HCEC 1CT (cell line): ENCODE measurements around the gene DCDC2C.

Source experiments
- DNase-seq: peaks from one replicate; pipeline ENCODE4 v3.0.0-alpha.2; 2017

Gene DCDC2C

GRCh38 chr2:3712831-3713503 lies 9.6 kb downstream of the DCDC2C start:
- DNase-seq: no peak

DNA sequence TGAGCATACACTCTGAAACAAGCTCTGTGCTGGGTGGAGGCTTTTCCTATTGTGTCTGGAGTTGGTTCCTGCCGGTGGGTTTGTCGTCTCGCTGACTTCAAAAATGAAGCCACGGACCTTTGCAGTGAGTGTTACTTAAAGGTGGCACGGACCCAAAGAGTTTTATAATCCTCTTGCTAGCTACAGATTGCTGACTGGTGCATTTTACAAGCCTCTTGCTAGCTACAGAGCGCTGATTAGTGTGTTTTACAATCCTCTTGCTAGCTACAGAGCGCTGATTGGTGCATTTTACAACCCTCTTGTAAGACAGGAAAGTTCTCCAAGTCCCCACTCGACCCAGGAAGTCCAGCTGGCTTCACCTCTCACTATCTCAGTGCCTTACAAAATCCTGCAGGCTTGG lies 15.3 kb downstream of the DCDC2C start:
- DNase-seq: no peak

- DNase-seq: no peak
Observed at GRCh38 chr2:3725002-3725401, 21.6 kb downstream of the DCDC2C start.

GRCh38 chr2:3725458-3726250 lies 22.3 kb downstream of the DCDC2C start:
- no peak for DNase-seq

GRCh38 chr2:3726511-3726910 lies 23.1 kb downstream of the DCDC2C start:
- DNase-seq: no peak

GRCh38 chr2:3727397-3728045 lies 24.1 kb downstream of the DCDC2C start:
- no peak for DNase-seq

- DNase-seq: peak; percentile 32
Observed at GRCh38 chr2:3728104-3729054, 25.0 kb downstream of the DCDC2C start.

- no peak for DNase-seq
Observed at GRCh38 chr2:3729055-3729448, 25.7 kb downstream of the DCDC2C start.

DNA sequence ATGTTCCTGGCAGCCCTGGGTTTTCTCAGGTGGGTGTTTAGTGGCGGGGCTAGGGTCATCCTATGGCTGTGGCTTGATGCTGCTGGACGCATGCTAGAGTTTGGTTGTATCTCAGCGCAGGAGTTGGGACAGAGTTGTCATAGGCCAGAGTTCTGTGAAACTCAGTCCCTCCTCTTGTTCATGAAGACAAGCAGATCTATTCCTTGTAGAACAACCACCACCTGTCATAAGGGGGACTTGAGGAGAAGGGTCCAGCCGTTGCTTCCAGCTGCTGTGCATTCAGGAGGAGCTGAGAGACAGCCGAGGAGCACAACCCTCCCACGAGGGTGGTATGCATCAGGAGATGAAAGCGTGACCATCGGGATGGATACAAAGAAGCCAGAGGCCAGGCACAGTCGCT lies 26.4 kb downstream of the DCDC2C start:
- DNase-seq: no peak

DNA sequence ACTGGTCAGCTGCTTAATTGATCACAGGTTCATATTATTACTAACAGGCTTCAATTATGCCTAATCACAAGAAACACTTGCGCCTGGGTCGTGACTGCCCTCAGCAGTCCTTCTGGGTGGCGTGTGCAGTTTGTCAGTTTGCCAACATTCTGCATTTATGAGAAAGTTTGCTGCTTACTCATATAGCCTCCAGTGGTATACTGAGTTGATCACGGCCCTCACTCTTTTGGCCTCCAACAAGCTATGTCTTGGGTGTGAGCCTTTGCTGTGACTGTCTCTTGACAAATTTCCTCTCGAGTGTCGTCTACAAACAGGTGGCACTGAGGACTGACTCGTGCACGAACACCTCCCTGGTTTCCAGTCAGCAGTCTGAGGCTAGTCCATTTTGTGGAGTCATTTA lies 27.3 kb downstream of the DCDC2C start:
- no peak for DNase-seq

- DNase-seq: no peak
Observed at GRCh38 chr2:3731829-3732228, 28.5 kb downstream of the DCDC2C start.

DNA sequence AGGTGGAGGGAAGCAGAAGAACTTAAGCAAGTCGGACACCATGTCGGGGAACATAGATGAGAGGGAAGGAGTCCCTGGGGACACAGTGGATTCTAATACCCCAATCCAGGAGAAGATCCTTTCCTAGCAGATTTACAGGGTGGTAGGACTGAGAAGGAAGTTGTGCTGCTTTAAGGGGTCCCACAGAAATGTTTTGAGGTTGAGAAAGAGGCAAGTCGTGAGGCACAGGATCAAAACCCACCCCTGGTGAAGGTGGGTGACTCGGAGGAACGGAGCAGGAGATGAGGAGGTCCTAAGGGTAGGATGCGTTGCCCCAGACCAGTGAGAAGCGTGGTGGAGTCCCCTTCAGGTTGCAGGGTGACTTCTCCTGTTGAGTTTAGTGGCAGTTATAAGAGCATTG lies 32.7 kb downstream of the DCDC2C start:
- no peak for DNase-seq

- DNase-seq: no peak
Observed at GRCh38 chr2:3737128-3737527, 33.8 kb downstream of the DCDC2C start.

GRCh38 chr2:3738454-3738853 lies 35.1 kb downstream of the DCDC2C start:
- DNase-seq: peak; percentile 3

DNA sequence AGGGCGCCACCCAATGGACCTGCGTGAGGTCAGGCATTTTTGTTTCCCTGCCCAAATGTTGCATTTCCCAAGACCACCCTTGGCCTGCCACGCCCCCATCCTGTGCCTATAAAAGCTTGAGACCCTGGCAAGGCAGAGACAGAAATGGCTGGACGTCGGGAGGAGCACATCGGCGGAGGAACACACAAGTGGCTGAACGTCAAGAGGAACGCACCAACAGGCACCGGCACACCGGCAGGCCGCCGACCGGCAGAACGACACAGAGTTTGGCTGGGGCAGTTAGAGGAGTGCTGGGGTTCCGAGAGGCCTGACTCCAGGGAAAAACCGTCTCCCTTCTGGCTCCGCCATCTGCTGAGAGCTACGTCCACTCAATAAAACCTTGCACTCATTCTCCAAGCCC lies 35.9 kb downstream of the DCDC2C start:
- no peak for DNase-seq

GRCh38 chr2:3741396-3741795 lies 38.0 kb downstream of the DCDC2C start:
- DNase-seq: no peak

GRCh38 chr2:3741867-3742602 lies 38.7 kb downstream of the DCDC2C start:
- DNase-seq: no peak

DNA sequence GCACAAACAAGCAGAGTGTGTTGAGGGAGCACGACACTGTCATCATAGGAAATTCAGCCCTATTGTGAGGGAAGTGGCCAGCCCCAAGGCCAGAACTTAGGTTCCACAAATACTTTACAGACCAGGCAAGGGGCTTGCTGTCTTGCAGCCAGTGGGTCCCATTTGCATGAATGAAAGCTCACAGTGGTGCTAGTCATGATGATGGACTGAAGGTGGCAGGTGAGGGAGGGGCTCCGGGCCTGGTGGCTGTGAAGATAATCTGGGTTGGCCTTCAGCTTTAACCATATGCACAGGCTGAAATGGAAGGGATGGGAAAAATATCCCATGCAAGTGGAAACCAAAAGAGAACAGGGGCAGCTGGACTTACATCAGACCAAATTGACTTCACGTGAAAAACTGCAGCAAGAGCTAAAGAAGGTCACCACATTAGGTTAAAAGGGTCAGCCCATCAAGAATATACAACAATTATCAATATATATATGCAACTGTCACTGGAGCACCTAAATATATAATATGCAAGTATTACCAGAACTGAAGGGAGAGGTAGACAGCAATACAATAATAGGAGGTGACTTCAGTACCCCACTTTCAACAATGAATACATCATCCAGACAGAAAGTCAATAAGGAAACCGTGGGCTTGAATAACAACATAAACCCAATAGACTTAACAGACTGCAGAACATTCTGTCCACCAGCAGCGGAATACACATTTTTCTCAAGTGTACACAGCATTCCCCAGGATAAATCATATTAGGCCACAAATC lies 39.6 kb downstream of the DCDC2C start:
- no peak for DNase-seq

GRCh38 chr2:3743951-3744555 lies 40.7 kb downstream of the DCDC2C start:
- DNase-seq: no peak

GRCh38 chr2:3745920-3746319 lies 42.5 kb downstream of the DCDC2C start:
- DNase-seq: no peak
